Mucosa of descending colon (tissue), 3 donors: ENCODE data around the gene VPS26B. TPM values are rescaled to one million over a fixed set of nuclear protein-coding genes. Genes with fewer than 3 reads are reported as not detected.
A peak's percentile ranks its signal among the peaks of the same experiment; 100 is the strongest.

Experiments
- ATAC-seq: fragments of 200-7000 bp; cut with Tn5 transposase; one replicate; pipeline ENCODE4 v1.9.1; 2020; ENCODE audit warnings: mild to moderate bottlenecking, moderate library complexity
- DNase-seq, 3 donors: peaks; one replicate each; pipeline ENCODE4 v3.0.0-alpha.2; 2020
- H3K36me3 ChIP-seq: fragments of 200-600 bp; one replicate; pipeline ENCODE4 v1.8.0; 2021; ENCODE audit warnings: low read depth, mild to moderate bottlenecking
- H3K4me1 ChIP-seq: fragments of 200-600 bp; one replicate; pipeline ENCODE4 v1.8.0; 2021; ENCODE audit warnings: low read depth, mild to moderate bottlenecking
- H3K4me3 ChIP-seq: fragments of 200-600 bp; one replicate; pipeline ENCODE4 v1.8.0; 2021; ENCODE audit warnings: mild to moderate bottlenecking
- H3K9me3 ChIP-seq: fragments of 200-600 bp; one replicate; pipeline ENCODE4 v1.8.0; 2021; ENCODE audit warnings: mild to moderate bottlenecking
- CTCF ChIP-seq: fragments of 200-600 bp; IDR thresholded peaks from one replicate; pipeline ENCODE4 v1.8.0; 2022; ENCODE audit warnings: antibody characterized with exemption, mild to moderate bottlenecking
- intact Hi-C, 2 donors: fragments of 100-400 bp; cut with DNase I in 1 of 2; cut with micrococcal nuclease in 1 of 2; formaldehyde crosslinking; loops; one replicate each; pipeline versions ENCODE4 v1.11.0 to v1.11.1; 2022; cut with DNase I, micrococcal nuclease
- total RNA-seq, 3 donors: library from RNA; stranded (reverse); fragmentation: NEBNext Ultra II Directional in 2 of 3; extraction: Animal tissue kit (Norgen Biotek cat#: 25700) in 2 of 3; gene quantifications; one replicate each; pipeline versions ENCODE4 v1.2.1 to v1.2.4, GENCODE V29; 2021 to 2023
- donor health status: DM: no; HTN: no; CAD: no; lungs with moderate emphysema.
- donor health status: DM: no; HTN: no; CAD: no.
- donor health status: DM: no; HTN: yes; CAD: no.

The VPS26B gene
- total RNA-seq, 3 donors from 2014 or later: 38.6 to 50.8 (median 47.5) TPM

- H3K4me3 ChIP-seq: no peak overlapping the region
- no peaks in the 10 kb centered on the region for H3K9me3 ChIP-seq
- H3K4me1 ChIP-seq: no peaks in the 10 kb centered on the region
- peak; percentile 83 for TF ChIP-seq CTCF
- no peak for ATAC-seq
- no peaks in the 10 kb centered on the region for H3K36me3 ChIP-seq
- DNase-seq: peak in 2 of 3 donors; percentile 52 to 70
- intact Hi-C loops: no loop called here
Measured at GRCh38 chr11:134207538-134208239, 16.8 kb upstream of the VPS26B start.

- Histone ChIP-seq H3K4me1 (no peaks in the 10 kb centered on the region), H3K4me3 (no peak overlapping the region), H3K36me3 (no peaks in the 10 kb centered on the region), H3K9me3 (no peaks in the 10 kb centered on the region)
- no peak for ATAC-seq
- intact Hi-C loops: no loop called here
- no peak for TF ChIP-seq CTCF
- no peak for DNase-seq
Measured at GRCh38 chr11:134215836-134216235, 8.6 kb upstream of the VPS26B start.

GRCh38 chr11:134216816-134217215, 7.7 kb upstream of the VPS26B start:
- intact Hi-C loops: no loop called here
- ATAC-seq: no peak

GRCh38 chr11:134223121-134223520, 1.4 kb upstream of the VPS26B start:
- Histone ChIP-seq H3K9me3 (no peaks in the 10 kb centered on the region), H3K4me1 (peaks cover 19% of the 10 kb centered on the region), H3K4me3 (peak overlapping the region; percentile 71), H3K36me3 (no peaks in the 10 kb centered on the region)
- ATAC-seq (no peak), DNase-seq (peak in 1 of 3 donors; percentile 13)
- intact Hi-C loops: no loop called here
- no peak for TF ChIP-seq CTCF

More at GRCh38 chr11:134216816-134217215, 7.7 kb upstream of the VPS26B start:
- Histone ChIP-seq H3K9me3 (no peaks in the 10 kb centered on the region), H3K4me1 (no peaks in the 10 kb centered on the region), H3K36me3 (no peaks in the 10 kb centered on the region), H3K4me3 (no peak overlapping the region)
- DNase-seq: no peak
- no peak for TF ChIP-seq CTCF

GRCh38 chr11:134224710-134225664, 516 bp downstream of the VPS26B start:
- Histone ChIP-seq H3K4me1 (peaks cover 19% of the 10 kb centered on the region), H3K4me3 (peak overlapping the region; percentile 71), H3K9me3 (no peaks in the 10 kb centered on the region), H3K36me3 (no peaks in the 10 kb centered on the region)
- no peak for TF ChIP-seq CTCF
- ATAC-seq: peak; percentile 33
- DNase-seq: peak; percentile 53 to 81 (median 72)
- intact Hi-C loops: no loop called here
